ENCODE results near the gene SLC24A3. TPM values are rescaled to one million over a fixed set of nuclear protein-coding genes. Genes with fewer than 3 reads are reported as not detected.

Gene SLC24A3
- total RNA-seq, 6 donors from 2014 or later, result 6.3 to 10.8 (median 9.3) TPM

DNA sequence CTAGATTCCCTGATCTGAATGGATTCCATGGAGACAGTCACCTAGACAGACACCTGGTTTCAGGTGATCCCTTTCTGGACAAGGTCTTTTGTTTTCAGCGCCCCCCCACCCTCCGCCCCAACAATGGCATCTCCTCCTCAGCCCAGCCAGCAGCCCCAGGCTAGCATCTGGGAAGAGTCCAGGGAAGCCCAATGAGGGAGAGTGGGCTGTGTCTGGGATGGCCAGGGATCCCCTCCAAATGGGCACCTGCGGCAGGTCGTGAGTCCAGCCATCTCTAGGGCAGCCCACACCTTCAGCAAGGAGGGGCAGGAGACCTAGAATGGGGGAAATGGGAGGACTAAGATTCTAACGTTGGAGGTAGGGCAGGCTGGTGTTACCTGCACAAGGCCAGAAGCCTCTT is 1.2 kb upstream of the SLC24A3 start:
- TF ChIP-seq, protein P1, sequence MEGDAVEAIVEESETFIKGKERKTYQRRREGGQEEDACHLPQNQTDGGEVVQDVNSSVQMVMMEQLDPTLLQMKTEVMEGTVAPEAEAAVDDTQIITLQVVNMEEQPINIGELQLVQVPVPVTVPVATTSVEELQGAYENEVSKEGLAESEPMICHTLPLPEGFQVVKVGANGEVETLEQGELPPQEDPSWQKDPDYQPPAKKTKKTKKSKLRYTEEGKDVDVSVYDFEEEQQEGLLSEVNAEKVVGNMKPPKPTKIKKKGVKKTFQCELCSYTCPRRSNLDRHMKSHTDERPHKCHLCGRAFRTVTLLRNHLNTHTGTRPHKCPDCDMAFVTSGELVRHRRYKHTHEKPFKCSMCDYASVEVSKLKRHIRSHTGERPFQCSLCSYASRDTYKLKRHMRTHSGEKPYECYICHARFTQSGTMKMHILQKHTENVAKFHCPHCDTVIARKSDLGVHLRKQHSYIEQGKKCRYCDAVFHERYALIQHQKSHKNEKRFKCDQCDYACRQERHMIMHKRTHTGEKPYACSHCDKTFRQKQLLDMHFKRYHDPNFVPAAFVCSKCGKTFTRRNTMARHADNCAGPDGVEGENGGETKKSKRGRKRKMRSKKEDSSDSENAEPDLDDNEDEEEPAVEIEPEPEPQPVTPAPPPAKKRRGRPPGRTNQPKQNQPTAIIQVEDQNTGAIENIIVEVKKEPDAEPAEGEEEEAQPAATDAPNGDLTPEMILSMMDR (IDR thresholded peaks at IDR 0.05), result no peak
- TF ChIP-seq POLR2AphosphoS5 (IDR thresholded peaks at IDR 0.05) (no peak), POLR2A (IDR thresholded peaks at IDR 0.05) (no peak), EP300 (IDR thresholded peaks at IDR 0.05) (no peak)
- H3K36me3 ChIP-seq, result no peaks in the 10 kb centered on the region
- no peaks in the 10 kb centered on the region for H3K9me3 ChIP-seq
- H3K4me3 ChIP-seq, result peak overlapping the region in 3 of 4 donors; percentile 46 to 65 (median 64)
- no peak for ATAC-seq (ENCODE audit: low FRiP score in 2 of 2)
- peak overlapping the region in 3 of 4 donors; percentile 54 to 78 (median 77) for H3K27ac ChIP-seq
- 68 to 74% methylated on average over 5 of the region's 5 CpGs for WGBS, 2 donors
- no peak for DNase-seq
- no peaks in the 10 kb centered on the region for H3K27me3 ChIP-seq
- H3K4me1 ChIP-seq, result peaks cover 3 to 26% (median 23%) of the 10 kb centered on the region in 4 donors

GRCh38 chr20:19211661-19212468 is 577 bp upstream of the SLC24A3 start:
- Histone ChIP-seq H3K4me3 (peak overlapping the region; percentile 32 to 65 (median 55)), H3K4me1 (peaks cover 3 to 26% (median 23%) of the 10 kb centered on the region in 4 donors), H3K9me3 (no peaks in the 10 kb centered on the region), H3K27ac (peak overlapping the region; percentile 49 to 78 (median 66)), H3K36me3 (no peaks in the 10 kb centered on the region), H3K27me3 (no peaks in the 10 kb centered on the region)
- ATAC-seq (ENCODE audit: low FRiP score in 2 of 2), result peak; percentile 39 to 58
- TF ChIP-seq POLR2A (IDR thresholded peaks at IDR 0.05), result peak in 1 of 4 donors; percentile 5
- no peak for TF ChIP-seq EP300 (IDR thresholded peaks at IDR 0.05)
- TF ChIP-seq, protein P1 (IDR thresholded peaks at IDR 0.05), result no peak
- WGBS, 2 donors, result 4 to 9% methylated on average over 4 to 42 of the region's 66 CpGs
- DNase-seq, result peak; percentile 71 to 91

GRCh38 chr20:19212821-19213502 is 520 bp downstream of the SLC24A3 start:
- DNase-seq (peak; percentile 91 to 94), ATAC-seq (ENCODE audit: low FRiP score in 2 of 2) (peak; percentile 77)
- no peaks in the 10 kb centered on the region for H3K27me3 ChIP-seq
- no peaks in the 10 kb centered on the region for H3K9me3 ChIP-seq
- peak overlapping the region; percentile 20 to 78 (median 62) for H3K27ac ChIP-seq
- TF ChIP-seq POLR2AphosphoS5 (IDR thresholded peaks at IDR 0.05) (peak in 1 of 2 donors; percentile 22), EP300 (IDR thresholded peaks at IDR 0.05) (no peak), POLR2A (IDR thresholded peaks at IDR 0.05) (peak in 1 of 4 donors; percentile 28)
- TF ChIP-seq, protein P1 (IDR thresholded peaks at IDR 0.05), result peak; percentile 20 to 71 (median 62)
- peak overlapping the region; percentile 38 to 65 (median 55) for H3K4me3 ChIP-seq
- 5 to 60% methylated on average over 1 to 39 of the region's 58 CpGs for WGBS, 2 donors
- H3K4me1 ChIP-seq, result peaks cover 3 to 26% (median 23%) of the 10 kb centered on the region in 4 donors
- no peaks in the 10 kb centered on the region for H3K36me3 ChIP-seq

DNA sequence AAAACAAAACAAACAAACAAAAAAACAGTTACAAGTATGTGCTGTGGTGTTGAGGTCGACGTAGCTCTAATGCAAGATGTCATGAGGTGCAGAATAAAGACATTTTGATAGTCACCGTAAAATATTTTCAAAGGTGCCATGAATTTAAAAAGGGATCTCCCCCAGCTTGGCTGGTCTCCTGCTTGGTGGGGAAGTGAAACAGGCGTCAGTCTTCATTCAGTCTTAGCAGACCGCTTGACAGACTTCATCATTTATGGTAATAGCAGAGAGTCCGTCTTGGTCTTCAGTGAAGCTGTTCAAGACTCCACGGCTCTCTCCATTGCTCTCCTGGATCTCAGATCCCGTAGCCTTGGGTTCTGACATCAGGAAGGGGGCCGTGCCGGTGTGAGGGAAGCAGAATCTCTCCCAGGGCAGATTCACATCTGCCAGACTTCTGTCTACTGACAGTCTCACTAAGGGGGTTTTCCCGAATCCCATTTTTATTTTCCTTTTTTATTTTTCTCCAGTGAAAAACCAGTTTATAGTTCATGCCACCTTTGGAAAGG is 1.6 kb downstream of the SLC24A3 start:
- ATAC-seq (ENCODE audit: low FRiP score in 2 of 2) (no peak), DNase-seq (no peak)
- peak overlapping the region in 1 of 4 donors; percentile 65 for H3K4me3 ChIP-seq
- 67 to 73% methylated on average over 11 of the region's 11 CpGs for WGBS, 2 donors
- TF ChIP-seq, protein P1 (IDR thresholded peaks at IDR 0.05), result no peak
- no peak for TF ChIP-seq POLR2A (IDR thresholded peaks at IDR 0.05)
- TF ChIP-seq EP300 (IDR thresholded peaks at IDR 0.05), result no peak
- no peak for TF ChIP-seq POLR2AphosphoS5 (IDR thresholded peaks at IDR 0.05)
- H3K27ac ChIP-seq, result no peak overlapping the region
- H3K4me1 ChIP-seq, result peaks cover 3 to 26% (median 23%) of the 10 kb centered on the region in 4 donors
- H3K9me3 ChIP-seq, result no peaks in the 10 kb centered on the region
- H3K27me3 ChIP-seq, result no peaks in the 10 kb centered on the region
- no peaks in the 10 kb centered on the region for H3K36me3 ChIP-seq

Measured in upper lobe of left lung (tissue), 6 donors.